HCT116 (cell line): ENCODE results near the gene POGLUT3.

Experiments
- ATF3 ChIP-seq: IDR thresholded peaks from 2 replicates; pipeline ENCODE4 v1.6.1; 2012
- EGR1 ChIP-seq: IDR thresholded peaks from 2 replicates; pipeline ENCODE4 v1.6.1; 2012; ENCODE audit warnings: low read depth
- JUND ChIP-seq: IDR thresholded peaks from 2 replicates; pipeline ENCODE4 v1.6.1; 2012
- POLR2A ChIP-seq: IDR thresholded peaks from 2 replicates; pipeline ENCODE4 v1.7.0; 2011; ENCODE audit warnings: borderline replicate concordance; ENCODE audit not compliant: insufficient read depth, insufficient read length; ENCODE audit errors: extremely low read depth
- POLR2AphosphoS5 ChIP-seq: IDR thresholded peaks from 2 replicates; pipeline ENCODE4 v1.6.1; 2011; ENCODE audit warnings: mild to moderate bottlenecking, low read depth, low read length, moderate library complexity
- SP1 ChIP-seq: IDR thresholded peaks from 2 replicates; pipeline ENCODE4 v1.6.1; 2012; ENCODE audit warnings: low read depth
- TF ChIP-seq, protein P1 (sequence below), 3 experiments: fragments of 200-600 bp in 1 of 3; sonication (generic) in 1 of 3; IDR thresholded peaks in 2 of 3; conservative IDR thresholded peaks in 1 of 3; 2 replicates each; pipeline ENCODE4 v1.5.1; 2012 to 2017; ENCODE audit warnings: low read depth in 2 of 3, low read length in 2 of 3, antibody characterized with exemption in 1 of 3, borderline replicate concordance in 1 of 3, control low read depth in 1 of 3, mild to moderate bottlenecking in 1 of 3, mixed read lengths in 1 of 3, mixed run types in 1 of 3, moderate library complexity in 1 of 3; ENCODE audit not compliant: insufficient read depth in 1 of 3

DNA sequence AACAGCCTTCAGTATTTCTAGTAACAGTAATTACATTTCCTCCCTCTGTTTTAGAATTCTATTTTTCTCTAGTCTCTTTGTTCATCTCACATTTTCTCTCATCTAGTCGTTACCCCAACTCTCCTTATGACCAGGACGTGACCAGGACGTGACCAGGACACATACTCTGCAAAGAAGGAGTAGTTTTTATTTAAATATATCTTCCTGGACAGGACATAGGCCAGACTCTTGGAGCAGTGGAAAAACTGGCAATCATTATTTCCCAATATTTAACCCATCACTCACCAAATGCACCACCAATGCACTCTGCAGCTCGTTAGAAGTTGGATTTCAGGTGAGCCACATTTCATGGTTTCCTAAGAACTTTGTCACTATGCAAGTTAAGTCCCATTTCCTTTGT is 40.3 kb upstream of the POGLUT3 start:
- no peak for TF ChIP-seq JUND
- TF ChIP-seq, protein P1, sequence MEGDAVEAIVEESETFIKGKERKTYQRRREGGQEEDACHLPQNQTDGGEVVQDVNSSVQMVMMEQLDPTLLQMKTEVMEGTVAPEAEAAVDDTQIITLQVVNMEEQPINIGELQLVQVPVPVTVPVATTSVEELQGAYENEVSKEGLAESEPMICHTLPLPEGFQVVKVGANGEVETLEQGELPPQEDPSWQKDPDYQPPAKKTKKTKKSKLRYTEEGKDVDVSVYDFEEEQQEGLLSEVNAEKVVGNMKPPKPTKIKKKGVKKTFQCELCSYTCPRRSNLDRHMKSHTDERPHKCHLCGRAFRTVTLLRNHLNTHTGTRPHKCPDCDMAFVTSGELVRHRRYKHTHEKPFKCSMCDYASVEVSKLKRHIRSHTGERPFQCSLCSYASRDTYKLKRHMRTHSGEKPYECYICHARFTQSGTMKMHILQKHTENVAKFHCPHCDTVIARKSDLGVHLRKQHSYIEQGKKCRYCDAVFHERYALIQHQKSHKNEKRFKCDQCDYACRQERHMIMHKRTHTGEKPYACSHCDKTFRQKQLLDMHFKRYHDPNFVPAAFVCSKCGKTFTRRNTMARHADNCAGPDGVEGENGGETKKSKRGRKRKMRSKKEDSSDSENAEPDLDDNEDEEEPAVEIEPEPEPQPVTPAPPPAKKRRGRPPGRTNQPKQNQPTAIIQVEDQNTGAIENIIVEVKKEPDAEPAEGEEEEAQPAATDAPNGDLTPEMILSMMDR (IDR thresholded peaks at IDR 0.05 in 2 of 3, conservative IDR thresholded peaks at IDR 0.05 in 1 of 3; ENCODE audit: borderline replicate concordance in 1 of 3, insufficient read depth in 1 of 3, low read depth in 2 of 3, low read length in 2 of 3): no peak
- no peak for TF ChIP-seq EGR1
- no peak for TF ChIP-seq SP1
- TF ChIP-seq ATF3: no peak
- TF ChIP-seq POLR2A: no peak
- TF ChIP-seq POLR2AphosphoS5: no peak
